Measurements from ENCODE around the gene SLCO2B1. TPM values are rescaled to one million over a fixed set of nuclear protein-coding genes. Genes with fewer than 3 reads are reported as not detected.

SLCO2B1 gene
- total RNA-seq, 1 donor from 2014 or later = not detected

DNA sequence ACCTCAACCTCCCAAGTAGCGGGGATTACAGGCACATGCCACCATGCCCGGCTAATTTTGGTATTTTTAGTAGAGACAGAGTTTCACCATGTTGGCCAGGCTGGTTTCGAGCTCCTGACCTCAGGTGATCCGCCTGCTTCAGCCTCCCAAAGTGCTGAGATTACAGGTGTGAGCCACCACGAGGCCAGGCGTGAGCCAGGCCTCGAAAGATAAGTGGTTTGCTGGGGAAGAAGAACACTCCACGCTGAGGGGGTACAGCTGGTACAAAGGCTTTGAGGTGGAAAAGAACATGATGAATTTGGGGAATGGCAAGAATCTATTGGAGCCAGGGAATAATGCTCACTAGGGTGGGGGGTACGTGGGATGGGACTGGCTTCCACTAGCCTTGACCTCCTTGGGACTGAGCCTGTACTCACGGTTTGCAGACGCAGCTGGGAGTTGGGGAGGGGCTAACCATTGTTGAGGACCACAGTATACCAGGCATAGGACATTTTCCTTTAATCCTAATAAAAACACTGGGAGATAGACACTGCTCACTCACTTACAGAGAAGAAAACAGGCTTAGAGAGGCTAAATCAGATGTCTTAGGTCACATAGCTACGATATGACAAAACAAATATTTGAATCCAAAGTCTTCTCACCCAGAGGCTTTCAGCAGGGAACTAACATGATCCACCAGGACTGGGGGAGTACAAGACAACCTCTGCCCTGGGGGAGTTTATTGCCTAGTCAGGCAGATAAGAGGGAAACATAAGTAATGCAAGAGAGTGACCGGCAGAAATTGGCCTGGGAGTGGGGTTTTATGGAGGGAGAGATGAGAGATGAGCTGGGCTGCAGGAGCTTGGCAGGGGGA lies 4.9 kb downstream of the SLCO2B1 start:
- Mint-ChIP-seq H3K27me3 (ENCODE audit: low read depth) (no peaks in the 10 kb centered on the region), H3K36me3 (ENCODE audit: low read depth) (no peaks in the 10 kb centered on the region), H3K9me3 (peaks cover 3% of the 10 kb centered on the region), H3K27ac (ENCODE audit: unreplicated experiment) (no peak overlapping the region), H3K4me1 (peaks cover 6% of the 10 kb centered on the region), H3K4me3 (no peak overlapping the region)
- DNase-seq (ENCODE audit: low read depth, low spot score) = no peak
- TF ChIP-seq CTCF (conservative IDR thresholded peaks at IDR 0.05) = no peak

DNA sequence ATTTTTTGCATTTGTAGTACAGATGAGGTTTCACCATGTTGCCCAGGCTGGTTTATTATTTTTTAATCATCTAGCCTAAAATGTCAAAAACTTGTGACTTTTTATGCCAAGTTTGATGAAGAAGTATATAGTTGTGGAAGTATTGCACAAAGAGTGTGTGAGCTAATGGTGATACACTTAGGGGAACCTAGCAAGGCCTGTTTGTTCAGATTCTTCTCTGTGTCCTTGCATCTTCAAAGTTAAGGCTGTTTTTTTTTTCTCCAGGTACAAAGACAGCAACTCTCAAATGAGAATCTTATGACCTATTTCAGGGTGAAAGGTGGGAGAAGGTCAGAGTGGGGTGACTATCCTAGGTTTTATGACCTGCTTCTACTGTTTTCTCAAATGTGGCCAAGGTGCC lies 7.3 kb downstream of the SLCO2B1 start:
- no peak for DNase-seq (ENCODE audit: low read depth, low spot score)
- Mint-ChIP-seq H3K36me3 (ENCODE audit: low read depth) (no peaks in the 10 kb centered on the region), H3K4me3 (no peak overlapping the region), H3K4me1 (peaks cover 14% of the 10 kb centered on the region), H3K27ac (ENCODE audit: unreplicated experiment) (no peak overlapping the region), H3K27me3 (ENCODE audit: low read depth) (no peaks in the 10 kb centered on the region), H3K9me3 (peaks cover 9% of the 10 kb centered on the region)
- no peak for TF ChIP-seq CTCF (conservative IDR thresholded peaks at IDR 0.05)

DNA sequence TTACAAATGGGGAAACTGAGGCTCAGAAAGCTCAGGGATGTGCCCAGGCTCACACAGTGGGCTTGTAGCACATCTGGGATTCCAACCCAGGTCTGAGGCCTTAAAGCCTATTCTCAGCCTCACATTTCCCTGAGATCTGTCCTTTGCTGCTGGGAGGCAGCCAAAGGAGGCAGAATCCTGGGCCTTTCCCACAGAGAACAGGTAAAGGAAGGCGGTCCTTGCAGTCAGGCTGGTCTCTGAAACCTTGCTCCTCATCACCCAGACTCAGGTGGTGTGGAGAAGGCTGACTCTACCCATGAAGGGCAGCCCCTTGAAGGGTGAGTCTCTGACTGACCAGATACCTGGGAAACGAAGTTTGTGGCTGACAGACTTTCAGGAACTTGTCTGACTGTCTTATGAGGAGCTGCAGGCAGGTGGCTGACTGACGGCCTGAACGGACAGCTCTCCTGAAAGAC lies 7.8 kb downstream of the SLCO2B1 start:
- Mint-ChIP-seq H3K9me3 (peaks cover 9% of the 10 kb centered on the region), H3K27ac (ENCODE audit: unreplicated experiment) (no peak overlapping the region)
- TF ChIP-seq CTCF (conservative IDR thresholded peaks at IDR 0.05) = no peak

GRCh38 chr11:75159151-75159953 lies 8.4 kb downstream of the SLCO2B1 start:
- H3K4me1 Mint-ChIP-seq = peaks cover 14% of the 10 kb centered on the region
- peaks cover 9% of the 10 kb centered on the region for H3K9me3 Mint-ChIP-seq
- no peaks in the 10 kb centered on the region for H3K36me3 Mint-ChIP-seq (ENCODE audit: low read depth)
- H3K27me3 Mint-ChIP-seq (ENCODE audit: low read depth) = no peaks in the 10 kb centered on the region
- TF ChIP-seq CTCF (conservative IDR thresholded peaks at IDR 0.05) = no peak
- DNase-seq (ENCODE audit: low read depth, low spot score) = no peak
- no peak overlapping the region for H3K27ac Mint-ChIP-seq (ENCODE audit: unreplicated experiment)
- H3K4me3 Mint-ChIP-seq = no peak overlapping the region

More for the DNA sequence above, 7.8 kb downstream of the SLCO2B1 start:
- DNase-seq (ENCODE audit: low read depth, low spot score) = no peak
- H3K4me3 Mint-ChIP-seq = no peak overlapping the region
- H3K27me3 Mint-ChIP-seq (ENCODE audit: low read depth) = no peaks in the 10 kb centered on the region
- peaks cover 14% of the 10 kb centered on the region for H3K4me1 Mint-ChIP-seq
- H3K36me3 Mint-ChIP-seq (ENCODE audit: low read depth) = no peaks in the 10 kb centered on the region

DNA sequence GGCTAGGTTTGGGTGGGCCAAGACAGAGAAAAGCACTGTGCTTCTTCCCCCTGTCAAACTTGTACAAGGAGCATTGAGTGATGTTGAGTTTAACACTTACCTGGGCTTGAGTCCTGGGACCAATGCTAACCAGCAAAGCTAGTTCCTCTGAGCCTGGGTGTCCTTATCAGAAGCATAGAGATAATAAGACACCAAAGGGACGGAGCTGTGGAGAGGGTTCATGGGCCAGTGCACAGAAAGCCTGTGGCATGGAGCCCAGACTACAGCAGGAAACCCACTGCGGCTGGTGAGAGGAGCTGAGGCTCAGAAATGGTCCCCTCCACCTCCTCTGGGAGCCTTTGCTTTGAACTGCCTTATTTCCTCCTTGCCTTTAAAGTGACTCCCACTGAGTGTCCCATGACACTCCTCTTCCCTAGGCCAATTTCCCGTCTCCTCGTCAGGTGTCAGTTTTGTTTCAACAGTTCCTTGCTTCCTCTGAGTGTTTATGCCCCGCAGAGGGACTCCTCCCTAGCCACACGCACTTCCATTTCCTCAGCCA lies 9.4 kb downstream of the SLCO2B1 start:
- H3K27ac Mint-ChIP-seq (ENCODE audit: unreplicated experiment) = no peak overlapping the region
- no peak overlapping the region for H3K4me3 Mint-ChIP-seq

More for the DNA sequence above, 9.4 kb downstream of the SLCO2B1 start:
- no peaks in the 10 kb centered on the region for H3K36me3 Mint-ChIP-seq (ENCODE audit: low read depth)
- no peak for TF ChIP-seq CTCF (conservative IDR thresholded peaks at IDR 0.05)
- no peaks in the 10 kb centered on the region for H3K27me3 Mint-ChIP-seq (ENCODE audit: low read depth)
- peaks cover 9% of the 10 kb centered on the region for H3K9me3 Mint-ChIP-seq
- peaks cover 8% of the 10 kb centered on the region for H3K4me1 Mint-ChIP-seq
- no peak for DNase-seq (ENCODE audit: low read depth, low spot score)
